SK-N-SH treated with all-trans-retinoic acid at 6 μM for 48 hours (cell line): ENCODE results near the gene OTUD1.

ENCODE experiments used
- ATAC-seq: fragments of 200-7000 bp; cut with Tn5 transposase; 3 replicates; pipeline ENCODE4 v1.9.1; 2020; ENCODE audit warnings: mild to moderate bottlenecking, moderate library complexity
- ARNTL ChIP-seq: fragments of 450-650 bp; formaldehyde crosslinking; IDR thresholded peaks from 2 replicates; pipeline ENCODE4 v1.5.0; 2020; ENCODE audit warnings: low read depth, mild to moderate bottlenecking, moderate library complexity, borderline replicate concordance
- BACH2 ChIP-seq: fragments of 250-450 bp; sonication (Bioruptor Pico); IDR thresholded peaks from 2 replicates; pipeline ENCODE4 v1.9.0; 2021; ENCODE audit warnings: mild to moderate bottlenecking, borderline replicate concordance
- CSDC2 ChIP-seq: fragments of 250-450 bp; sonication (Bioruptor Pico); IDR thresholded peaks from 2 replicates; pipeline ENCODE4 v1.5.0; 2020; ENCODE audit warnings: mild to moderate bottlenecking, moderate library complexity
- ESRRG ChIP-seq: fragments of 250-450 bp; sonication (Bioruptor Pico); IDR thresholded peaks from 2 replicates; pipeline ENCODE4 v1.6.1; 2021; ENCODE audit warnings: mild to moderate bottlenecking
- GLIS3 ChIP-seq: fragments of 250-450 bp; sonication (Bioruptor Pico); IDR thresholded peaks from 2 replicates; pipeline ENCODE4 v1.5.0; 2020; ENCODE audit warnings: mild to moderate bottlenecking, moderate library complexity
- ISL1 ChIP-seq: fragments of 250-450 bp; sonication (Bioruptor Pico); IDR thresholded peaks from 2 replicates; pipeline ENCODE4 v2.1.2; 2022; ENCODE audit warnings: mild to moderate bottlenecking, moderate library complexity
- PPARA ChIP-seq: fragments of 250-450 bp; sonication (Bioruptor Pico); IDR thresholded peaks from 2 replicates; pipeline ENCODE4 v1.5.0; 2020; ENCODE audit warnings: mild to moderate bottlenecking, borderline replicate concordance
- RARB ChIP-seq: fragments of 250-450 bp; sonication (Bioruptor Pico); IDR thresholded peaks from 2 replicates; pipeline ENCODE4 v1.8.0; 2021; ENCODE audit warnings: mild to moderate bottlenecking, moderate library complexity
- TCF4 ChIP-seq: fragments of 250-450 bp; sonication (Bioruptor Pico); IDR thresholded peaks from 2 replicates; pipeline ENCODE4 v1.8.0; 2021; ENCODE audit warnings: mild to moderate bottlenecking, moderate library complexity, borderline replicate concordance
- TOX ChIP-seq: fragments of 250-450 bp; sonication (Bioruptor Pico); IDR thresholded peaks from 2 replicates; pipeline ENCODE4 v1.8.0; 2021; ENCODE audit warnings: mild to moderate bottlenecking, moderate library complexity, borderline replicate concordance
- ZC3H10 ChIP-seq: fragments of 250-450 bp; sonication (Bioruptor Pico); IDR thresholded peaks from 2 replicates; pipeline ENCODE4 v1.5.1; 2021; ENCODE audit warnings: mild to moderate bottlenecking, moderate library complexity
- ZFP3 ChIP-seq: fragments of 250-450 bp; sonication (Bioruptor Pico); IDR thresholded peaks from 2 replicates; pipeline ENCODE4 v1.5.0; 2020; ENCODE audit warnings: mild to moderate bottlenecking, moderate library complexity
- ZFP30 ChIP-seq: fragments of 450-650 bp; formaldehyde crosslinking; IDR thresholded peaks from 2 replicates; pipeline ENCODE4 v1.5.0; 2022; ENCODE audit warnings: mild to moderate bottlenecking, moderate library complexity
- ZNF565 ChIP-seq: fragments of 450-650 bp; formaldehyde crosslinking; conservative IDR thresholded peaks from 2 replicates; pipeline ENCODE4 v1.5.0; 2020; ENCODE audit warnings: low read depth, mild to moderate bottlenecking, moderate library complexity
- ZNF70 ChIP-seq: fragments of 450-650 bp; formaldehyde crosslinking; IDR thresholded peaks from 2 replicates; pipeline ENCODE4 v1.5.0; 2020; ENCODE audit warnings: mild to moderate bottlenecking, moderate library complexity
- ZNF8 ChIP-seq: fragments of 450-650 bp; formaldehyde crosslinking; IDR thresholded peaks from 2 replicates; pipeline ENCODE4 v1.5.0; 2020; ENCODE audit warnings: mild to moderate bottlenecking, moderate library complexity
- TF ChIP-seq, protein P1 (sequence below): fragments of 250-450 bp; sonication (Bioruptor Pico); IDR thresholded peaks from 2 replicates; pipeline ENCODE4 v1.8.0; 2021; ENCODE audit warnings: low read depth, mild to moderate bottlenecking, moderate library complexity, borderline replicate concordance
- TF ChIP-seq, protein P2 (sequence below): fragments of 250-450 bp; sonication (Bioruptor Pico); IDR thresholded peaks from 2 replicates; pipeline ENCODE4 v1.8.0; 2020; ENCODE audit warnings: mild to moderate bottlenecking, moderate library complexity, borderline replicate concordance
- TF ChIP-seq, protein P3 (sequence below): fragments of 250-450 bp; sonication (Bioruptor Pico); IDR thresholded peaks from 2 replicates; pipeline ENCODE4 v1.5.1; 2021; ENCODE audit warnings: mild to moderate bottlenecking, moderate library complexity
- TF ChIP-seq, protein P4 (sequence below): fragments of 250-450 bp; sonication (Bioruptor Pico); IDR thresholded peaks from 2 replicates; pipeline ENCODE4 v1.5.0; 2020; ENCODE audit warnings: mild to moderate bottlenecking, moderate library complexity
- TF ChIP-seq, protein P5 (sequence below): fragments of 250-450 bp; sonication (Bioruptor Pico); IDR thresholded peaks from 2 replicates; pipeline ENCODE4 v1.5.1; 2020; ENCODE audit warnings: low read depth, mild to moderate bottlenecking, moderate library complexity

Gene OTUD1

DNA sequence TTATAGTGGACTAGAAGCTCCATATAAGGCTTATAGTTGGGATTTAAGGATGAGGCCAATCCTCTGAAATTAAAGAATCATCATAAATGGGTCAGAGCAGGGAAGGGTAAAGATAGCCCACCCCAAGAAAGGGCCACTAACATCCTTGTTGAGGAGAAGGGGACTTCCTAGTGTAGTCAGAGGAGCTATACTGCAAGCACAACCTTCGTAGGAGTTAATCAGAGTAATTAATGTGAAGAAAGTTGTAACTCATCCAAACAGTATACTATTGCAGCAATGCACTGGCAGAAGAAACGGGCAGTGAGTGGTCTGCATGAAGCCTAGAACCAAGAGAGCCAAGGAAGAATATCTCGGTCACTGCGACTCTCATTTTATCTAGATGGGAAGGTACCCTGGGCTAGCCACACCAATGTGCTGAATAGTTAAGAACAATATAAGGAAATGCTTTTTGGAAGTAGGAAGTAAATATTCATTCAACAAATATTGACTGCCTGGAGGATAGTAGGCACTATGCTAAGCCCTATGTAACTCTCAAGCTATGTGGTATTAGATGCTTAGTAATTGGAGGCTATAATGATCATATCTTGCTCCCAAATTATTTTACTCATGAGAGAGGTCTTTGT, 13.3 kb downstream of the OTUD1 start:
- TF ChIP-seq TCF4 (CRISPR knock-in tag) (no peak), PPARA (CRISPR knock-in tag) (no peak), ZNF565 (CRISPR knock-in tag) (no peak), ZFP30 (CRISPR knock-in tag) (no peak), ZFP3 (CRISPR knock-in tag) (no peak), ISL1 (CRISPR knock-in tag) (no peak), ZNF8 (CRISPR knock-in tag) (no peak)
- TF ChIP-seq, protein P1, sequence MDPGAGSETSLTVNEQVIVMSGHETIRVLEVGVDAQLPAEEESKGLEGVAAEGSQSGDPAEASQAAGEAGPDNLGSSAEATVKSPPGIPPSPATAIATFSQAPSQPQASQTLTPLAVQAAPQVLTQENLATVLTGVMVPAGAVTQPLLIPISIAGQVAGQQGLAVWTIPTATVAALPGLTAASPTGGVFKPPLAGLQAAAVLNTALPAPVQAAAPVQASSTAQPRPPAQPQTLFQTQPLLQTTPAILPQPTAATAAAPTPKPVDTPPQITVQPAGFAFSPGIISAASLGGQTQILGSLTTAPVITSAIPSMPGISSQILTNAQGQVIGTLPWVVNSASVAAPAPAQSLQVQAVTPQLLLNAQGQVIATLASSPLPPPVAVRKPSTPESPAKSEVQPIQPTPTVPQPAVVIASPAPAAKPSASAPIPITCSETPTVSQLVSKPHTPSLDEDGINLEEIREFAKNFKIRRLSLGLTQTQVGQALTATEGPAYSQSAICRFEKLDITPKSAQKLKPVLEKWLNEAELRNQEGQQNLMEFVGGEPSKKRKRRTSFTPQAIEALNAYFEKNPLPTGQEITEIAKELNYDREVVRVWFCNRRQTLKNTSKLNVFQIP (CRISPR knock-in tag): no peak
- TF ChIP-seq, protein P2, sequence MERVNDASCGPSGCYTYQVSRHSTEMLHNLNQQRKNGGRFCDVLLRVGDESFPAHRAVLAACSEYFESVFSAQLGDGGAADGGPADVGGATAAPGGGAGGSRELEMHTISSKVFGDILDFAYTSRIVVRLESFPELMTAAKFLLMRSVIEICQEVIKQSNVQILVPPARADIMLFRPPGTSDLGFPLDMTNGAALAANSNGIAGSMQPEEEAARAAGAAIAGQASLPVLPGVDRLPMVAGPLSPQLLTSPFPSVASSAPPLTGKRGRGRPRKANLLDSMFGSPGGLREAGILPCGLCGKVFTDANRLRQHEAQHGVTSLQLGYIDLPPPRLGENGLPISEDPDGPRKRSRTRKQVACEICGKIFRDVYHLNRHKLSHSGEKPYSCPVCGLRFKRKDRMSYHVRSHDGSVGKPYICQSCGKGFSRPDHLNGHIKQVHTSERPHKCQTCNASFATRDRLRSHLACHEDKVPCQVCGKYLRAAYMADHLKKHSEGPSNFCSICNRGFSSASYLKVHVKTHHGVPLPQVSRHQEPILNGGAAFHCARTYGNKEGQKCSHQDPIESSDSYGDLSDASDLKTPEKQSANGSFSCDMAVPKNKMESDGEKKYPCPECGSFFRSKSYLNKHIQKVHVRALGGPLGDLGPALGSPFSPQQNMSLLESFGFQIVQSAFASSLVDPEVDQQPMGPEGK (CRISPR knock-in tag): no peak
- TF ChIP-seq, protein P3, sequence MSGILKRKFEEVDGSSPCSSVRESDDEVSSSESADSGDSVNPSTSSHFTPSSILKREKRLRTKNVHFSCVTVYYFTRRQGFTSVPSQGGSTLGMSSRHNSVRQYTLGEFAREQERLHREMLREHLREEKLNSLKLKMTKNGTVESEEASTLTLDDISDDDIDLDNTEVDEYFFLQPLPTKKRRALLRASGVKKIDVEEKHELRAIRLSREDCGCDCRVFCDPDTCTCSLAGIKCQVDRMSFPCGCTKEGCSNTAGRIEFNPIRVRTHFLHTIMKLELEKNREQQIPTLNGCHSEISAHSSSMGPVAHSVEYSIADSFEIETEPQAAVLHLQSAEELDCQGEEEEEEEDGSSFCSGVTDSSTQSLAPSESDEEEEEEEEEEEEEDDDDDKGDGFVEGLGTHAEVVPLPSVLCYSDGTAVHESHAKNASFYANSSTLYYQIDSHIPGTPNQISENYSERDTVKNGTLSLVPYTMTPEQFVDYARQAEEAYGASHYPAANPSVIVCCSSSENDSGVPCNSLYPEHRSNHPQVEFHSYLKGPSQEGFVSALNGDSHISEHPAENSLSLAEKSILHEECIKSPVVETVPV: no peak
- TF ChIP-seq, protein P4, sequence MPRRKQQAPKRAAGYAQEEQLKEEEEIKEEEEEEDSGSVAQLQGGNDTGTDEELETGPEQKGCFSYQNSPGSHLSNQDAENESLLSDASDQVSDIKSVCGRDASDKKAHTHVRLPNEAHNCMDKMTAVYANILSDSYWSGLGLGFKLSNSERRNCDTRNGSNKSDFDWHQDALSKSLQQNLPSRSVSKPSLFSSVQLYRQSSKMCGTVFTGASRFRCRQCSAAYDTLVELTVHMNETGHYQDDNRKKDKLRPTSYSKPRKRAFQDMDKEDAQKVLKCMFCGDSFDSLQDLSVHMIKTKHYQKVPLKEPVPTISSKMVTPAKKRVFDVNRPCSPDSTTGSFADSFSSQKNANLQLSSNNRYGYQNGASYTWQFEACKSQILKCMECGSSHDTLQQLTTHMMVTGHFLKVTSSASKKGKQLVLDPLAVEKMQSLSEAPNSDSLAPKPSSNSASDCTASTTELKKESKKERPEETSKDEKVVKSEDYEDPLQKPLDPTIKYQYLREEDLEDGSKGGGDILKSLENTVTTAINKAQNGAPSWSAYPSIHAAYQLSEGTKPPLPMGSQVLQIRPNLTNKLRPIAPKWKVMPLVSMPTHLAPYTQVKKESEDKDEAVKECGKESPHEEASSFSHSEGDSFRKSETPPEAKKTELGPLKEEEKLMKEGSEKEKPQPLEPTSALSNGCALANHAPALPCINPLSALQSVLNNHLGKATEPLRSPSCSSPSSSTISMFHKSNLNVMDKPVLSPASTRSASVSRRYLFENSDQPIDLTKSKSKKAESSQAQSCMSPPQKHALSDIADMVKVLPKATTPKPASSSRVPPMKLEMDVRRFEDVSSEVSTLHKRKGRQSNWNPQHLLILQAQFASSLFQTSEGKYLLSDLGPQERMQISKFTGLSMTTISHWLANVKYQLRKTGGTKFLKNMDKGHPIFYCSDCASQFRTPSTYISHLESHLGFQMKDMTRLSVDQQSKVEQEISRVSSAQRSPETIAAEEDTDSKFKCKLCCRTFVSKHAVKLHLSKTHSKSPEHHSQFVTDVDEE: no peak
- TF ChIP-seq, all 23 proteins: peak for 0
- ATAC-seq: no peak

DNA sequence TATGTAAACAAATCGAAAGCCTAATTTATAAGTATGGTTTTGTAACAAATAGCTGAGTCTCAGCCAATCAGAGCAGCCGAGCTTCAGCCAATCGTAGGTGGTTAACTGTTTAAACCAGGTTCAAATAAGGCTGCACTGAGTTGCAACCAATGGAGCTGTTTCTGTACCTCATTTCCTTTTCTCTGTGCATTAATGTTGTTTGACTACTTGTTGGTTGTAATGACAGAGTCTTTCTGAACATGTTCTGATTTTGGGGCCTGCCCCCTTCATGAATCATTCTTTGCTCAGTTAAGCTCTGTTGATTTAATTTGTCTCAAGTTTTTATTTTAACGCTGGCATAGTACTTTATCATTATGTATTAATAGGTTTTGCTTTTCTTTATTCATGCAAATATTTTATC, 14.6 kb downstream of the OTUD1 start:
- ATAC-seq: no peak
- TF ChIP-seq, protein P3: no peak
- TF ChIP-seq ISL1 (CRISPR knock-in tag): no peak
- TF ChIP-seq ARNTL: no peak
- no peak for TF ChIP-seq TOX (CRISPR knock-in tag)
- no peak for TF ChIP-seq RARB (CRISPR knock-in tag)
- TF ChIP-seq ZNF8 (CRISPR knock-in tag): no peak

DNA sequence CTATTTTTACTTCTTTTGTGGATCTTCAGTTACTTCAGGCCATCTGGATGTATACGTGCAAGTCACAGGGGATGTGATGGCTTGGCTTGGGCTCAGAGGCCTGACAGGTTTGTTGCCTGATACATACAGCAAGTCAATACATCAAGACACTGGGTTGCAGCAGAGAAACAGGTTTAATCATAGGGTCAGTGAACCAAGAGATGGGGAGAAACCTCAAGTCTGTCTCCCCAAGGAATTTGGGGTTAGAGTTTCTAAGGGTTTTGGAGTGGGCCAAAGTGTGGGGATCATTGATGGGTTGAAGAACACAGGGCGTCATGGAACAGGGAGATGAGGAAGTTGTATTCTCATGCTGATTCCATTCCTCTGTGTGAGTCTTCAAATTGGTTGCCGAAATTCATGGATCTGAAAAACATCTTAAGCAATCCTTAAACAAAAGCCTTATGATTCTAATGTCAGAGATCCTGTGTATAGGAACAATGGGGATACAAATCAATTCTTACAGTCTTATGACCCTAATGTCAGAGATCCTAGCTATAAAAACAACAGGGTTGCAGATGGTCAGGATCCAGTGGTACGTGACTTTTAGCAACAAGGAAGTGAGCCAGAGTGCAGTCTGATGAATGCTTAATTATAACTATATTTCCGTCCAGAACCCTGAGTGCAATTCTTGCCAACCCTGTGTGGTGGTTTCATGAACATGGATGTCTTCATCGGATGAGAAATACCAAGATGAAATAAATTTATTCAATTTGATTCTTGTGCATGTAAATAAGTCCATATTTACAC, 18.9 kb downstream of the OTUD1 start:
- no peak for ATAC-seq
- TF ChIP-seq CSDC2 (CRISPR knock-in tag) (no peak), PPARA (CRISPR knock-in tag) (no peak), ZFP3 (CRISPR knock-in tag) (no peak), ISL1 (CRISPR knock-in tag) (no peak), RARB (CRISPR knock-in tag) (no peak), ARNTL (no peak), ESRRG (CRISPR knock-in tag) (no peak), ZNF70 (CRISPR knock-in tag) (no peak), ZC3H10 (CRISPR knock-in tag) (no peak), ZFP30 (CRISPR knock-in tag) (no peak), TCF4 (CRISPR knock-in tag) (no peak), ZNF565 (CRISPR knock-in tag) (no peak), BACH2 (CRISPR knock-in tag) (no peak), TOX (CRISPR knock-in tag) (no peak), GLIS3 (no peak)
- TF ChIP-seq, protein P5, sequence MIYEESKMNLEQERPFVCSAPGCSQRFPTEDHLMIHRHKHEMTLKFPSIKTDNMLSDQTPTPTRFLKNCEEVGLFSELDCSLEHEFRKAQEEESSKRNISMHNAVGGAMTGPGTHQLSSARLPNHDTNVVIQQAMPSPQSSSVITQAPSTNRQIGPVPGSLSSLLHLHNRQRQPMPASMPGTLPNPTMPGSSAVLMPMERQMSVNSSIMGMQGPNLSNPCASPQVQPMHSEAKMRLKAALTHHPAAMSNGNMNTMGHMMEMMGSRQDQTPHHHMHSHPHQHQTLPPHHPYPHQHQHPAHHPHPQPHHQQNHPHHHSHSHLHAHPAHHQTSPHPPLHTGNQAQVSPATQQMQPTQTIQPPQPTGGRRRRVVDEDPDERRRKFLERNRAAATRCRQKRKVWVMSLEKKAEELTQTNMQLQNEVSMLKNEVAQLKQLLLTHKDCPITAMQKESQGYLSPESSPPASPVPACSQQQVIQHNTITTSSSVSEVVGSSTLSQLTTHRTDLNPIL: no peak
- TF ChIP-seq, protein P2 (CRISPR knock-in tag): no peak
